ENCODE measurements around the gene SPRED1.

The SPRED1 gene

DNA sequence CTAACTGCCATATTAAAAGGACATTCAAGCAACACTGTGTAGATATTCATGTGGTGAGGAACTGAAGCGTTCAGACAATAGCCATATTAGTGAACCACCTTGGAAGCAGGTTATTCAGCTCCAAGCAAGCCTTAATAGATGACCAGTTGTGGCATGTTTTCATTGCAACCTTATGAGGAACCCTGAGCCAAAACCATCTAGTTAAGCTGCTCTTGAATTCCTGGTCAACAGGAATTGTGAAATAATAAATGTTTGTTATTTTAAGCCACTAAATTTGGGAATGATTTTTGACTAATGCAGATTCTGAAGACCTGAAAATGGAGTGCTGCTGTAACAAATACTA, 73.0 kb downstream of the SPRED1 start:
- TF ChIP-seq, protein P1, sequence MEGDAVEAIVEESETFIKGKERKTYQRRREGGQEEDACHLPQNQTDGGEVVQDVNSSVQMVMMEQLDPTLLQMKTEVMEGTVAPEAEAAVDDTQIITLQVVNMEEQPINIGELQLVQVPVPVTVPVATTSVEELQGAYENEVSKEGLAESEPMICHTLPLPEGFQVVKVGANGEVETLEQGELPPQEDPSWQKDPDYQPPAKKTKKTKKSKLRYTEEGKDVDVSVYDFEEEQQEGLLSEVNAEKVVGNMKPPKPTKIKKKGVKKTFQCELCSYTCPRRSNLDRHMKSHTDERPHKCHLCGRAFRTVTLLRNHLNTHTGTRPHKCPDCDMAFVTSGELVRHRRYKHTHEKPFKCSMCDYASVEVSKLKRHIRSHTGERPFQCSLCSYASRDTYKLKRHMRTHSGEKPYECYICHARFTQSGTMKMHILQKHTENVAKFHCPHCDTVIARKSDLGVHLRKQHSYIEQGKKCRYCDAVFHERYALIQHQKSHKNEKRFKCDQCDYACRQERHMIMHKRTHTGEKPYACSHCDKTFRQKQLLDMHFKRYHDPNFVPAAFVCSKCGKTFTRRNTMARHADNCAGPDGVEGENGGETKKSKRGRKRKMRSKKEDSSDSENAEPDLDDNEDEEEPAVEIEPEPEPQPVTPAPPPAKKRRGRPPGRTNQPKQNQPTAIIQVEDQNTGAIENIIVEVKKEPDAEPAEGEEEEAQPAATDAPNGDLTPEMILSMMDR (IDR thresholded peaks at IDR 0.05; ENCODE audit: insufficient read depth, low read depth, low read length, missing control alignments): no peak
- no peak overlapping the region for H3K4me3 ChIP-seq (ENCODE audit: low read length)
- peak; percentile 83 for DNase-seq (ENCODE audit: low read depth)

DNA sequence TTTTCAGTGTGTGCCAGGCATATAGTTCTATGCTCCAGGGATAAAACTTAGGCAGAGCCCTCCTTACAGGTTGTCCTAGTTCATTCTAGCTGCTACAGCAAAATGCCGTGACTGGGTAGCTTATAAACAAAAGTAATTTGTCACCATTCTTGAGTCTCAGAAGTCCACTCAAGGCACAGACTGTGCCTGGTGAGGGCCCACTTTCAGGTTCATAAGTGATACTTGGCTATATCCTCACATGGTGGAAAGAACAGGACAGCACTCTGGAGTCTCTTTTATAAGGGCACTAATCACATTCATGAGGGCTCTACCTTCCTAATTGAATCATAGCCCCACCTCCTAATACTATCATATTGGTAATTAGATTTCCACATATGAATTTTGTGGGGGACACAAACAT, 80.1 kb downstream of the SPRED1 start:
- DNase-seq (ENCODE audit: low read depth): no peak
- TF ChIP-seq, protein P1 (IDR thresholded peaks at IDR 0.05; ENCODE audit: insufficient read depth, low read depth, low read length, missing control alignments): no peak
- H3K4me3 ChIP-seq (ENCODE audit: low read length): no peak overlapping the region

DNA sequence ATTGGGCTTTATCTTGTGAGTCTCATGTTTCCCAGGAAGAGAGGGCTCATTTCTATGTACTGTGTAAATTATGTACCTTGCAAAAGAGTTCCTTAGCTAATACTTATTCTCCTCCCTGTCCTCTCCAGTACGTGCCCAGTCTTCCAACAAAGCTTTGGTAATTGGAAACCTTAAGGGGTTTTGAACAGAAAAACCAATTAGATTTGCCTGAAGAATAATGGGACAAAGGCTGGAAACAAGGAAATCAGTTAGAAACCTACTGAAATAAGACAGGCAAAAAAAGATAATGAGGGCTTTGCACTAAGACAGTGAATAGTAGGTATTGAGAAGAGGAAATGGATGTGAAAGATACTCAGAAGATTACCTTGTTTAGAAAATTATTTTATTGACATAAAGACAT, 82.5 kb downstream of the SPRED1 start:
- TF ChIP-seq, protein P1 (IDR thresholded peaks at IDR 0.05; ENCODE audit: insufficient read depth, low read depth, low read length, missing control alignments): no peak
- H3K4me3 ChIP-seq (ENCODE audit: low read length): no peak overlapping the region
- DNase-seq (ENCODE audit: low read depth): no peak

DNA sequence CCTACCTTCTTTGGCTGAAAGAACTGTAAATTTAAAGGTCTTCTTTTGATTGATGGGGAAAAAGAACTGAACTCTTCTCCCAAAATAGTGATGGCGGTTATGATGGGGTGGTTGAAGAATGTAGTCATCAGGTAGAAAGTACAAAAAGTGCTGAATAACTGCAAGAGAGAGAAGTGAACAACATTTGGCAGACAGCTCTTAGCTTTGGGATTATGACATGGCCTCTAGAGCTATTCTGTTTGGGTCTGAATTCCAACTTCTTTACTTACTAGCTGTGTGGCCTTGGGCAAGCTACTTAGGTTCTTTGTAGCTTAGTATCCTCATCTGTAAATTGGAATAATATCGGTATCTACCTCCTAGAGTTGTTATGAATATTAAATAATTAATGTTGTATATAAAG, 91.7 kb downstream of the SPRED1 start:
- TF ChIP-seq, protein P1 (IDR thresholded peaks at IDR 0.05; ENCODE audit: insufficient read depth, low read depth, low read length, missing control alignments): no peak
- no peak overlapping the region for H3K4me3 ChIP-seq (ENCODE audit: low read length)
- DNase-seq (ENCODE audit: low read depth): no peak

DNA sequence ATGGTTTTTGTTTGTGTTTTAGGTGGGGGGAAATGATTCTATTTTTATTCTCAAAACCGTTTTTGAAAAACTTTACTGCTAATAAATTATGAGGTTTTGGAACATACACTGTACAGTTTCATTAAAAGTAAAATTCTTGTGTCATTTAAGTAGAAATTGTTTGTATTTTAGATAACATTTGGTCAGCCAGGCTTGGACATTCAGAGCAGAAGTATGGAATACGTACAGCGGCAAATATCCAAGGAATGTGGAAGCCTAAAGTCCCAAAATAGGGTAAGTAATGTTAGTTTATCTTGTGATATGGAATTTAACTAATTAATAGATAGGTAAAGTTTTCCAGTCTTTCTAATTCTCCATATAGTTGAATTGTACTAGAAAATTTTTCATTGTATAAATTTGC, 96.6 kb downstream of the SPRED1 start:
- TF ChIP-seq, protein P1 (IDR thresholded peaks at IDR 0.05; ENCODE audit: insufficient read depth, low read depth, low read length, missing control alignments): no peak
- H3K4me3 ChIP-seq (ENCODE audit: low read length): no peak overlapping the region
- DNase-seq (ENCODE audit: low read depth): no peak

DNA sequence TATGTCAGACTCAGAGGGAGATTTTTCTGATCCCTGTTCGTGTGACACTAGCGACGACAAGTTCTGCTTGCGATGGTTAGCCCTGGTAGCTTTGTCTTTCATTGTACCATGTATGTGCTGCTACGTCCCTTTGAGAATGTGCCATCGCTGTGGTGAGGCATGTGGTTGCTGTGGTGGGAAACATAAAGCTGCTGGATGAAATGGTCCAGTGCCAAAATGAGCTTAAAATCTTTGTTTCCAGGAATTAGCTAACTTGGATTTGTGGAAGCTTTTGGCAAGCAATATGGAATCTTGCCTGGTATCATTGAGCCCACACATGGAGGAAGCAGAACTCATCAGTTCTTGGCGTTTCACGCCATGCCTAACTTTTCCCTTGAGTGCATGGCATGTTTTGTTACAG, 98.8 kb downstream of the SPRED1 start:
- TF ChIP-seq, protein P1 (IDR thresholded peaks at IDR 0.05; ENCODE audit: insufficient read depth, low read depth, low read length, missing control alignments): no peak
- no peak for DNase-seq (ENCODE audit: low read depth)
- H3K4me3 ChIP-seq (ENCODE audit: low read length): no peak overlapping the region

DNA sequence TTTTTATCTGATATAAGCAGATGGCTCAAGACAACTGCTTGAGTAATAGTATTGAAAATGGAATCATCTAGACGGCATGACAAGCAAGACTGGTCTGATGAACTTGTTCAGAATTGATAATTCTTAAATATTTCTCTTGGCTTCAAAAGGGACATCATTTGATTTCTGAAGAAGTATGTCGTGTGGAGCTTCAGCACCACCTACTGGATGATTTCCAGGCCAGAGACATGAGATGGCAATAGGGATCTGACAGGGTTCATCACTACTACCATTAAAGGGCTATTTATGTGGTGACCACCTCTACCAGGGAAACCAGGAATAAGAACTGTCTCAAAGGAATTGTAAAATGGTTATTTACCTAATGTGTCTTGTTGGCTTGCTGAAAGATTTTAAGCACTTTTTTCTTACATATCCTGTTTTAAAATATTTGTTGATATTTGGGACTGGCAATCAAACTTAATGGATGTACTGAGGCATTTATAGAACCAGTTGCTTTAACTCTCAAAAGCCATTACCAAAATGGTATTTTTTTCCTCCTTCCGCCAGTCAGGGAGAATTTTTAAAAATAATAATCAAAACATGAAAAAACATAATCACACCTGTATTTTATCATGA, 101.8 kb downstream of the SPRED1 start:
- no peak overlapping the region for H3K4me3 ChIP-seq (ENCODE audit: low read length)
- DNase-seq (ENCODE audit: low read depth): peak; percentile 80
- TF ChIP-seq, protein P1 (IDR thresholded peaks at IDR 0.05; ENCODE audit: insufficient read depth, low read depth, low read length, missing control alignments): peak; percentile 89

Measured in epithelial cell of esophagus (primary cell).